HCT116 (cell line): ENCODE data around the gene BTLA.

ENCODE experiments used
- EZH2 ChIP-seq: fragments of 200-600 bp; sonication (generic); IDR thresholded peaks from 2 replicates; pipeline ENCODE4 v1.6.1; 2017; ENCODE audit warnings: antibody characterized with exemption, mixed run types
- EZH2phosphoT487 ChIP-seq: fragments of 200-600 bp; IDR thresholded peaks from 2 replicates; pipeline ENCODE4 v1.6.1; 2018; ENCODE audit warnings: antibody characterized with exemption, borderline replicate concordance
- FOSL1 ChIP-seq: IDR thresholded peaks from 2 replicates; pipeline ENCODE4 v1.6.1; 2012; ENCODE audit warnings: low read depth
- POLR2A ChIP-seq: IDR thresholded peaks from 2 replicates; pipeline ENCODE4 v1.7.0; 2011; ENCODE audit warnings: borderline replicate concordance; ENCODE audit not compliant: insufficient read depth, insufficient read length; ENCODE audit errors: extremely low read depth
- POLR2AphosphoS5 ChIP-seq: IDR thresholded peaks from 2 replicates; pipeline ENCODE4 v1.6.1; 2011; ENCODE audit warnings: mild to moderate bottlenecking, low read depth, low read length, moderate library complexity
- RAD21 ChIP-seq: IDR thresholded peaks from 2 replicates; pipeline ENCODE4 v1.6.1; 2012; ENCODE audit warnings: low read depth, mild to moderate bottlenecking
- SP1 ChIP-seq: IDR thresholded peaks from 2 replicates; pipeline ENCODE4 v1.6.1; 2012; ENCODE audit warnings: low read depth
- YY1 ChIP-seq: IDR thresholded peaks from 2 replicates; pipeline ENCODE4 v1.6.1; 2011; ENCODE audit warnings: low read length, low read depth, moderate library complexity, mild to moderate bottlenecking; ENCODE audit not compliant: insufficient replicate concordance; ENCODE audit errors: extremely low read depth
- ZNF274 ChIP-seq: fragments of 200-500 bp; sonication (Bioruptor generic); IDR thresholded peaks from 2 replicates; pipeline ENCODE4 v1.6.1; 2014; ENCODE audit warnings: mild to moderate bottlenecking, low read depth, low read length, inconsistent platforms
- TF ChIP-seq, protein P1 (sequence below): IDR thresholded peaks from 2 replicates; pipeline ENCODE4 v1.6.1; 2012
- TF ChIP-seq, protein P2 (sequence below), 3 experiments: fragments of 200-600 bp in 1 of 3; sonication (generic) in 1 of 3; IDR thresholded peaks in 2 of 3; conservative IDR thresholded peaks in 1 of 3; 2 replicates each; pipeline ENCODE4 v1.5.1; 2012 to 2017; ENCODE audit warnings: low read depth in 2 of 3, low read length in 2 of 3, antibody characterized with exemption in 1 of 3, borderline replicate concordance in 1 of 3, control low read depth in 1 of 3, mild to moderate bottlenecking in 1 of 3, mixed read lengths in 1 of 3, mixed run types in 1 of 3, moderate library complexity in 1 of 3; ENCODE audit not compliant: insufficient read depth in 1 of 3
- TF ChIP-seq, protein P3 (sequence below): IDR thresholded peaks from 2 replicates; pipeline ENCODE4 v1.6.1; 2012
- TF ChIP-seq, protein P4 (sequence below): IDR thresholded peaks from 2 replicates; pipeline ENCODE4 v1.6.1; 2012; ENCODE audit warnings: low read depth

- TF ChIP-seq, protein P1, sequence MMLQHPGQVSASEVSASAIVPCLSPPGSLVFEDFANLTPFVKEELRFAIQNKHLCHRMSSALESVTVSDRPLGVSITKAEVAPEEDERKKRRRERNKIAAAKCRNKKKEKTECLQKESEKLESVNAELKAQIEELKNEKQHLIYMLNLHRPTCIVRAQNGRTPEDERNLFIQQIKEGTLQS = no peak
- TF ChIP-seq, protein P2, sequence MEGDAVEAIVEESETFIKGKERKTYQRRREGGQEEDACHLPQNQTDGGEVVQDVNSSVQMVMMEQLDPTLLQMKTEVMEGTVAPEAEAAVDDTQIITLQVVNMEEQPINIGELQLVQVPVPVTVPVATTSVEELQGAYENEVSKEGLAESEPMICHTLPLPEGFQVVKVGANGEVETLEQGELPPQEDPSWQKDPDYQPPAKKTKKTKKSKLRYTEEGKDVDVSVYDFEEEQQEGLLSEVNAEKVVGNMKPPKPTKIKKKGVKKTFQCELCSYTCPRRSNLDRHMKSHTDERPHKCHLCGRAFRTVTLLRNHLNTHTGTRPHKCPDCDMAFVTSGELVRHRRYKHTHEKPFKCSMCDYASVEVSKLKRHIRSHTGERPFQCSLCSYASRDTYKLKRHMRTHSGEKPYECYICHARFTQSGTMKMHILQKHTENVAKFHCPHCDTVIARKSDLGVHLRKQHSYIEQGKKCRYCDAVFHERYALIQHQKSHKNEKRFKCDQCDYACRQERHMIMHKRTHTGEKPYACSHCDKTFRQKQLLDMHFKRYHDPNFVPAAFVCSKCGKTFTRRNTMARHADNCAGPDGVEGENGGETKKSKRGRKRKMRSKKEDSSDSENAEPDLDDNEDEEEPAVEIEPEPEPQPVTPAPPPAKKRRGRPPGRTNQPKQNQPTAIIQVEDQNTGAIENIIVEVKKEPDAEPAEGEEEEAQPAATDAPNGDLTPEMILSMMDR (IDR thresholded peaks at IDR 0.05 in 2 of 3, conservative IDR thresholded peaks at IDR 0.05 in 1 of 3; ENCODE audit: borderline replicate concordance in 1 of 3, insufficient read depth in 1 of 3, low read depth in 2 of 3, low read length in 2 of 3) = no peak
- TF ChIP-seq, protein P3, sequence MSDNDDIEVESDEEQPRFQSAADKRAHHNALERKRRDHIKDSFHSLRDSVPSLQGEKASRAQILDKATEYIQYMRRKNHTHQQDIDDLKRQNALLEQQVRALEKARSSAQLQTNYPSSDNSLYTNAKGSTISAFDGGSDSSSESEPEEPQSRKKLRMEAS = no peak
- no peak for TF ChIP-seq ZNF274
- TF ChIP-seq, protein P4, sequence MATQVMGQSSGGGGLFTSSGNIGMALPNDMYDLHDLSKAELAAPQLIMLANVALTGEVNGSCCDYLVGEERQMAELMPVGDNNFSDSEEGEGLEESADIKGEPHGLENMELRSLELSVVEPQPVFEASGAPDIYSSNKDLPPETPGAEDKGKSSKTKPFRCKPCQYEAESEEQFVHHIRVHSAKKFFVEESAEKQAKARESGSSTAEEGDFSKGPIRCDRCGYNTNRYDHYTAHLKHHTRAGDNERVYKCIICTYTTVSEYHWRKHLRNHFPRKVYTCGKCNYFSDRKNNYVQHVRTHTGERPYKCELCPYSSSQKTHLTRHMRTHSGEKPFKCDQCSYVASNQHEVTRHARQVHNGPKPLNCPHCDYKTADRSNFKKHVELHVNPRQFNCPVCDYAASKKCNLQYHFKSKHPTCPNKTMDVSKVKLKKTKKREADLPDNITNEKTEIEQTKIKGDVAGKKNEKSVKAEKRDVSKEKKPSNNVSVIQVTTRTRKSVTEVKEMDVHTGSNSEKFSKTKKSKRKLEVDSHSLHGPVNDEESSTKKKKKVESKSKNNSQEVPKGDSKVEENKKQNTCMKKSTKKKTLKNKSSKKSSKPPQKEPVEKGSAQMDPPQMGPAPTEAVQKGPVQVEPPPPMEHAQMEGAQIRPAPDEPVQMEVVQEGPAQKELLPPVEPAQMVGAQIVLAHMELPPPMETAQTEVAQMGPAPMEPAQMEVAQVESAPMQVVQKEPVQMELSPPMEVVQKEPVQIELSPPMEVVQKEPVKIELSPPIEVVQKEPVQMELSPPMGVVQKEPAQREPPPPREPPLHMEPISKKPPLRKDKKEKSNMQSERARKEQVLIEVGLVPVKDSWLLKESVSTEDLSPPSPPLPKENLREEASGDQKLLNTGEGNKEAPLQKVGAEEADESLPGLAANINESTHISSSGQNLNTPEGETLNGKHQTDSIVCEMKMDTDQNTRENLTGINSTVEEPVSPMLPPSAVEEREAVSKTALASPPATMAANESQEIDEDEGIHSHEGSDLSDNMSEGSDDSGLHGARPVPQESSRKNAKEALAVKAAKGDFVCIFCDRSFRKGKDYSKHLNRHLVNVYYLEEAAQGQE = no peak
- no peak for TF ChIP-seq SP1
- no peak for TF ChIP-seq POLR2A
- TF ChIP-seq EZH2 = no peak
- TF ChIP-seq YY1 = no peak
- TF ChIP-seq FOSL1 = no peak
- TF ChIP-seq RAD21 = no peak
- TF ChIP-seq POLR2AphosphoS5 = no peak
- no peak for TF ChIP-seq EZH2phosphoT487
Measured at GRCh38 chr3:112470788-112471187, 28.5 kb downstream of the BTLA start.
